A549 (cell line): ENCODE results near the gene RNF43. TPM values are rescaled to one million over a fixed set of nuclear protein-coding genes. Genes with fewer than 3 reads are reported as not detected.

ENCODE experiments used
- ATAC-seq, 2 experiments: fragments of 200-7000 bp in 1 of 2; fragments of >200 bp in 1 of 2; cut with Nextera tagmentation in 1 of 2; cut with Tn5 transposase in 1 of 2; 3 replicates each; pipeline versions ENCODE4 v1.8.0 to v1.9.1; 2018 to 2020; ENCODE audit warnings: mild to moderate bottlenecking in 1 of 2, moderate library complexity in 1 of 2
- CTCF ChIA-PET: fragments of 300-600 bp; sonication (Branson Sonifier 250); formaldehyde crosslinking; extraction: SDS; loops from one replicate; lab custom pipeline; 2021; ENCODE audit warnings: antibody characterized with exemption, inconsistent platforms; lab: Yijun Ruan, JAX
- POLR2A ChIA-PET: fragments of 350-600 bp; formaldehyde crosslinking; extraction: SDS; loops from one replicate; lab custom pipeline; 2021; ENCODE audit warnings: antibody characterized with exemption, inconsistent platforms; lab: Yijun Ruan, JAX
- DNase-seq, 2 experiments: peaks; one replicate each; pipeline versions ENCODE4 v3.0.0 to v3.0.0-alpha.2; 2011 to 2016; ENCODE audit warnings: low read depth in 1 of 2, low spot score in 1 of 2
- FAIRE-seq: peaks from 2 replicates; lab custom pipeline; 2011; peaks lifted over from hg19 to GRCh38; lab: Jason Lieb, UNC
- H3K27ac ChIP-seq, 2 experiments: fragments of >200 bp; sonication (Bioruptor Twin); formaldehyde crosslinking; 3 replicates each; pipeline ENCODE4 v1.5.1; 2016 to 2017
- H3K4me1 ChIP-seq: fragments of >200 bp; sonication (Bioruptor Twin); formaldehyde crosslinking; 3 replicates; pipeline ENCODE4 v1.6.1; 2016
- H3K4me2 ChIP-seq: fragments of >200 bp; sonication (Bioruptor Twin); formaldehyde crosslinking; 3 replicates; pipeline ENCODE4 v1.6.1; 2016
- H3K4me3 ChIP-seq: fragments of >200 bp; sonication (Bioruptor Twin); formaldehyde crosslinking; 3 replicates; pipeline ENCODE4 v1.5.1; 2016
- H3K9me3 ChIP-seq: fragments of >200 bp; sonication (Bioruptor Twin); formaldehyde crosslinking; 3 replicates; pipeline ENCODE4 v1.6.1; 2016
- BCL3 ChIP-seq: fragments of >200 bp; sonication (Bioruptor Twin); formaldehyde crosslinking; IDR thresholded peaks from 3 replicates; pipeline ENCODE4 v1.6.1; 2016
- BHLHE40 ChIP-seq: IDR thresholded peaks from 2 replicates; pipeline ENCODE4 v1.6.1; 2012; ENCODE audit warnings: low read depth, low read length, inconsistent platforms
- CBX8 ChIP-seq: fragments of 200-600 bp; sonication (generic); IDR thresholded peaks from 2 replicates; pipeline ENCODE4 v1.6.1; 2016
- CEBPB ChIP-seq, 2 experiments: fragments of >200 bp in 1 of 2; sonication (Bioruptor Twin) in 1 of 2; formaldehyde crosslinking in 1 of 2; IDR thresholded peaks; 2 replicates each; pipeline ENCODE4 v1.6.1; 2012 to 2016
- CHD4 ChIP-seq: fragments of 200-600 bp; sonication (generic); IDR thresholded peaks from 2 replicates; pipeline ENCODE4 v1.6.1; 2016; ENCODE audit warnings: antibody characterized with exemption, mild to moderate bottlenecking, borderline replicate concordance
- EP300 ChIP-seq, 2 experiments: fragments of >200 bp; sonication (Bioruptor Twin); formaldehyde crosslinking; IDR thresholded peaks; 2 replicates in 1 of 2; 3 replicates in 1 of 2; pipeline ENCODE4 v1.6.1; 2016 to 2017
- ESRRA ChIP-seq: fragments of 150-350 bp; IDR thresholded peaks from 2 replicates; pipeline ENCODE4 v1.6.1; 2014; ENCODE audit warnings: mild to moderate bottlenecking, low read length, borderline replicate concordance
- FOSL2 ChIP-seq, 2 experiments: fragments of 450-650 bp in 1 of 2; fragments of >200 bp in 1 of 2; sonication (Bioruptor Twin) in 1 of 2; formaldehyde crosslinking; IDR thresholded peaks; 2 replicates each; pipeline versions ENCODE4 v1.5.0 to v1.6.1; 2016 to 2020; ENCODE audit warnings: mild to moderate bottlenecking in 1 of 2, moderate library complexity in 1 of 2
- FOXS1 ChIP-seq: fragments of 250-450 bp; sonication (Bioruptor Pico); IDR thresholded peaks from 2 replicates; pipeline ENCODE4 v1.5.0; 2020; ENCODE audit warnings: mild to moderate bottlenecking, moderate library complexity
- GATA3 ChIP-seq: IDR thresholded peaks from 2 replicates; pipeline ENCODE4 v1.6.1; 2012; ENCODE audit warnings: borderline replicate concordance
- HDAC2 ChIP-seq: fragments of 200-600 bp; sonication (generic); IDR thresholded peaks from 2 replicates; pipeline ENCODE4 v1.6.1; 2016
- HES2 ChIP-seq: fragments of >200 bp; sonication (Bioruptor Twin); formaldehyde crosslinking; IDR thresholded peaks from 2 replicates; pipeline ENCODE4 v1.6.1; 2016
- HOXB5 ChIP-seq: fragments of 250-450 bp; sonication (Bioruptor Pico); IDR thresholded peaks from 2 replicates; pipeline ENCODE4 v1.5.0; 2020; ENCODE audit warnings: mild to moderate bottlenecking, moderate library complexity
- JUN ChIP-seq, 2 experiments: fragments of >200 bp; sonication (Bioruptor Twin); formaldehyde crosslinking; IDR thresholded peaks; 2 replicates in 1 of 2; 3 replicates in 1 of 2; pipeline ENCODE4 v1.6.1; 2016 to 2017
- JUNB ChIP-seq: fragments of >200 bp; sonication (Bioruptor Twin); formaldehyde crosslinking; IDR thresholded peaks from 2 replicates; pipeline ENCODE4 v1.6.1; 2016
- MAX ChIP-seq: IDR thresholded peaks from 2 replicates; pipeline ENCODE4 v1.6.1; 2012
- MAZ ChIP-seq: fragments of 150-350 bp; IDR thresholded peaks from 2 replicates; pipeline ENCODE4 v1.6.1; 2014; ENCODE audit warnings: antibody characterized with exemption, low read depth, low read length, borderline replicate concordance
- PBX3 ChIP-seq: IDR thresholded peaks from 2 replicates; pipeline ENCODE4 v1.6.1; 2012
- POLR2A ChIP-seq: IDR thresholded peaks from 2 replicates; pipeline ENCODE4 v1.6.1; 2012; ENCODE audit warnings: mild to moderate bottlenecking, low read length
- RAD21 ChIP-seq, 2 experiments: fragments of >200 bp in 1 of 2; sonication (Bioruptor Twin) in 1 of 2; formaldehyde crosslinking in 1 of 2; IDR thresholded peaks in 1 of 2; conservative IDR thresholded peaks in 1 of 2; 2 replicates in 1 of 2; 3 replicates in 1 of 2; pipeline ENCODE4 v1.6.1; 2012 to 2018; ENCODE audit warnings: inconsistent platforms in 1 of 2
- RFX5 ChIP-seq: fragments of 450-650 bp; IDR thresholded peaks from 2 replicates; pipeline ENCODE4 v1.7.1; 2014; ENCODE audit warnings: antibody characterized with exemption, mild to moderate bottlenecking, moderate library complexity
- ZC3H11A ChIP-seq: fragments of 450-650 bp; IDR thresholded peaks from 2 replicates; pipeline ENCODE4 v1.6.1; 2014; ENCODE audit warnings: antibody characterized with exemption, mild to moderate bottlenecking
- ZFP36 ChIP-seq: fragments of 450-650 bp; IDR thresholded peaks from 2 replicates; pipeline ENCODE4 v1.6.1; 2014; ENCODE audit warnings: borderline replicate concordance; ENCODE audit not compliant: partially characterized antibody
- ZNF302 ChIP-seq: fragments of 250-450 bp; sonication (Bioruptor Pico); IDR thresholded peaks from 2 replicates; pipeline ENCODE4 v1.9.0; 2021; ENCODE audit warnings: inconsistent platforms, mild to moderate bottlenecking, moderate library complexity
- ZSCAN20 ChIP-seq: fragments of 250-450 bp; sonication (Bioruptor Pico); IDR thresholded peaks from 2 replicates; pipeline ENCODE4 v1.8.0; 2022; ENCODE audit warnings: mild to moderate bottlenecking, moderate library complexity
- WGBS: methylation state at CpG from one replicate; pipeline ENCODE4 v1.1.6; 2017; ENCODE audit errors: missing lambda C conversion rate; 5-methylcytosine and 5-hydroxymethylcytosine counted together
- polyA plus RNA-seq, 4 experiments: library from polyadenylated mRNA; depleted of rRNA in 3 of 4; stranded (reverse); fragments of >200 nt; fragmentation: RNase III in 1 of 4; extraction: RNeasy Plus Mini Kit Qiagen cat#74134 plus additional on column Dnase treatment in 1 of 4; gene quantifications; 2 replicates in 3 of 4; 3 replicates in 1 of 4; pipeline ENCODE4 v1.2.3, GENCODE V29; 2011 to 2017
- TF ChIP-seq, protein P1 (sequence below): fragments of 150-350 bp; IDR thresholded peaks from 2 replicates; pipeline ENCODE4 v1.6.1; 2014; ENCODE audit warnings: low read depth, mild to moderate bottlenecking, low read length
- TF ChIP-seq, protein P2 (sequence below): fragments of >200 bp; sonication (Bioruptor Twin); formaldehyde crosslinking; IDR thresholded peaks from 3 replicates; pipeline ENCODE4 v1.5.1; 2016

RNF43 gene
- polyA plus RNA-seq, 2 of the 4 experiments (the other 2 are of a cell fraction): 2.5 to 6.6 TPM

DNA sequence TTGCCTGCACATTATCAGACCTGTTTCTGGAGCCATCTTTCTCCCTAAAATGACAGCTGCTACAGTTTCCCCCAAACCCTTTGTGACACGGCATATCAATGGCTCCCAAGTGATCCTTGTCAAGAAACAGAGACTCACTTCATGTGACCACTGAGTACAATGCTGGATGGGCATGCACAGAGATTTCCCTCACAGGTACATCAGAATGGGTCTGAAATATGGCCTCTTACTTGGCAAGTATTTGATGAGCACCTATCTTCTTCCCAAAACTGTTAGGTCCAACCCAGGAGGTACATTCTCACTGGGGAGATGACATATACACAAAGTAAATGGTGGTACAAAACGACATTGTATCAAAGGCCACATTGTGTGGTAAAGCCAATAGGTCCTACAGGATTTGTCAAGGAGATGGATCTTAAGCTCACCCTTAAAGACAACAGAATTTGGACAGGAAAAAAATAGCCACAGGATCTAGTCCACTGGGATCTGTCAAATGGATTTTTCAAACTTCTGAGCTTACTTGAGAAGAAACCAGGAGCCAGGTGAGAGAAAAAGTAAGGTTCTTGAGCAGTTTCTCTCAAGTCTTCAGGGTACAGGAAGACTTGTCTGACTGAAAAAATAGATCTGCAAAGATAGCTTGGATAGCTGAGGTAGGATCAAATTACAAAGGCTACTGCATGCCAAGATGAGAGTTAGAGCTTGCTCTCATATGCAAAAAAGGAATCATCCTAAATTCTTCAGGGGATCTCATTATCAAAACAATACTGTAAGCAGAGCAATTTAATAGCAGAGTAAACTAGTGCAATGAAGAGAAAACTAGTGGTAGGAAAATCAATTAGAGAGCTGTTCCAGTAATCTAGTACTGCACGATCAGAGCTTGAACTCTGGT is 28.8 kb downstream of the RNF43 start:
- ChIA-PET POLR2A (interaction anchor here (2.9 kb wide), 1 partner anchor 36 kb away, joined by 20 read pairs; the partner anchor contains the start of gene SUPT4H1), CTCF (interaction anchor here (1.2 to 5.5 kb wide), 4 partner anchors 10 to 84 kb away, joined by 3 to 24 read pairs (median 14); partner anchors contain the start of gene RNF43)
- no peaks in the 10 kb centered on the region for H3K9me3 ChIP-seq
- peaks cover 81% of the 10 kb centered on the region for H3K4me1 ChIP-seq
- DNase-seq (no peak), ATAC-seq (no peak), FAIRE-seq (peak; percentile 23)
- TF ChIP-seq RAD21 (conservative IDR thresholded peaks at IDR 0.05 in 1 of 2, IDR thresholded peaks at IDR 0.05 in 1 of 2) (no peak), POLR2A (no peak), GATA3 (0 out of 2 replicates have a peak, but pooled peaks have one; percentile 10), ZNF302 (CRISPR knock-in tag) (no peak), ZSCAN20 (CRISPR knock-in tag) (no peak), CHD4 (no peak), HES2 (no peak), ZC3H11A (0 out of 2 replicates have a peak, but pooled peaks have one; percentile 1)
- H3K4me3 ChIP-seq: no peak overlapping the region
- peak overlapping the region; percentile 71 to 74 for H3K27ac ChIP-seq
- 69% methylated on average over 3 of the region's 3 CpGs for WGBS
- peak overlapping the region; percentile 64 for H3K4me2 ChIP-seq

- Histone ChIP-seq H3K27ac (peak overlapping the region; percentile 71 to 74), H3K9me3 (no peaks in the 10 kb centered on the region), H3K4me3 (no peak overlapping the region), H3K4me1 (peaks cover 88% of the 10 kb centered on the region), H3K4me2 (peak overlapping the region; percentile 64)
- POLR2A ChIA-PET: interaction anchor here (2.9 kb wide), 1 partner anchor 36 kb away, joined by 20 read pairs; the partner anchor contains the start of gene SUPT4H1
- ATAC-seq (no peak), DNase-seq (peak in 1 of 2 experiments; percentile 39), FAIRE-seq (peak; percentile 7)
- CTCF ChIA-PET: interaction anchor here (0.6 to 5.5 kb wide), 4 partner anchors 9 to 108 kb away, joined by 3 to 24 read pairs (median 10); partner anchors contain the start of gene RNF43
- no peak for TF ChIP-seq BHLHE40
- TF ChIP-seq ZFP36: no peak
- peak; percentile 64 to 84; a peak in 4 of 5 replicates for TF ChIP-seq JUN (IDR thresholded peaks at IDR 0.05)
- TF ChIP-seq CEBPB (IDR thresholded peaks at IDR 0.05): 0 out of 4 replicates have a peak, but pooled peaks of 1 of the 2 experiments have one; percentile 18
- TF ChIP-seq FOSL2 (IDR thresholded peaks at IDR 0.05): peak; percentile 45; the same call in 1 of the 2 replicates
- peak; percentile 33; the same call in 1 of the 2 replicates for TF ChIP-seq FOSL2 (CRISPR knock-in tag; IDR thresholded peaks at IDR 0.05)
- no peak for TF ChIP-seq ZNF302 (CRISPR knock-in tag)
- TF ChIP-seq EP300 (IDR thresholded peaks at IDR 0.05): peak; percentile 55 to 75; a peak in 3 of 5 replicates
- no peak for TF ChIP-seq PBX3
- TF ChIP-seq JUNB: peak; percentile 69
- peak; percentile 61; the same call in 1 of the 3 replicates for TF ChIP-seq BCL3
- TF ChIP-seq GATA3: peak; percentile 97
- no peak for TF ChIP-seq CBX8
- 0% methylated on average over 1 of the region's 1 CpG for WGBS
Measured at GRCh38 chr17:58387834-58388233, 29.5 kb downstream of the RNF43 start.

DNA sequence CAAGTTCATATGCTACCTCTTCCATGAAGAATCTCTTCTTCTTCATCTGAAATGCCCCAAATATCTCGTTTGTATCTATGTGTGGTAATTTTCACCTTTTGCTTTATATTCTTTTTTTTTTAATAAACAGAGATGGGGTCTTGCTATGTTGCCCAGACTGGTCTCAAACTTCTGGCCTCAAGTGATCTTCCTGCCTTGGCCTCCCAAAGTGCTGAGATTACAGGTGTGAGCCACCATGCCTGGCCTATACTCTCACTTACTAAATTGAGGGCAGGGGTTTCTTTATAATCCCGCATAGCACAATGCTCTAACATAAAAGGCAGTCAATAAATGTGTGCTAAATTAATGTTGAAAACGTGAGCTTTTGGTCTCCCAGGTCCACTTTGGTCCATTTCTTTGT is 30.6 kb downstream of the RNF43 start:
- FAIRE-seq: no peak
- H3K4me3 ChIP-seq: no peak overlapping the region
- no peak for ATAC-seq
- TF ChIP-seq ESRRA (no peak), MAX (no peak), HOXB5 (no peak), GATA3 (no peak), POLR2A (no peak), CHD4 (no peak), FOXS1 (CRISPR knock-in tag) (no peak), MAZ (no peak), RFX5 (no peak), HDAC2 (no peak)
- TF ChIP-seq, protein P1, sequence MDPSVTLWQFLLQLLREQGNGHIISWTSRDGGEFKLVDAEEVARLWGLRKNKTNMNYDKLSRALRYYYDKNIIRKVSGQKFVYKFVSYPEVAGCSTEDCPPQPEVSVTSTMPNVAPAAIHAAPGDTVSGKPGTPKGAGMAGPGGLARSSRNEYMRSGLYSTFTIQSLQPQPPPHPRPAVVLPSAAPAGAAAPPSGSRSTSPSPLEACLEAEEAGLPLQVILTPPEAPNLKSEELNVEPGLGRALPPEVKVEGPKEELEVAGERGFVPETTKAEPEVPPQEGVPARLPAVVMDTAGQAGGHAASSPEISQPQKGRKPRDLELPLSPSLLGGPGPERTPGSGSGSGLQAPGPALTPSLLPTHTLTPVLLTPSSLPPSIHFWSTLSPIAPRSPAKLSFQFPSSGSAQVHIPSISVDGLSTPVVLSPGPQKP: no peak
- TF ChIP-seq, protein P2, sequence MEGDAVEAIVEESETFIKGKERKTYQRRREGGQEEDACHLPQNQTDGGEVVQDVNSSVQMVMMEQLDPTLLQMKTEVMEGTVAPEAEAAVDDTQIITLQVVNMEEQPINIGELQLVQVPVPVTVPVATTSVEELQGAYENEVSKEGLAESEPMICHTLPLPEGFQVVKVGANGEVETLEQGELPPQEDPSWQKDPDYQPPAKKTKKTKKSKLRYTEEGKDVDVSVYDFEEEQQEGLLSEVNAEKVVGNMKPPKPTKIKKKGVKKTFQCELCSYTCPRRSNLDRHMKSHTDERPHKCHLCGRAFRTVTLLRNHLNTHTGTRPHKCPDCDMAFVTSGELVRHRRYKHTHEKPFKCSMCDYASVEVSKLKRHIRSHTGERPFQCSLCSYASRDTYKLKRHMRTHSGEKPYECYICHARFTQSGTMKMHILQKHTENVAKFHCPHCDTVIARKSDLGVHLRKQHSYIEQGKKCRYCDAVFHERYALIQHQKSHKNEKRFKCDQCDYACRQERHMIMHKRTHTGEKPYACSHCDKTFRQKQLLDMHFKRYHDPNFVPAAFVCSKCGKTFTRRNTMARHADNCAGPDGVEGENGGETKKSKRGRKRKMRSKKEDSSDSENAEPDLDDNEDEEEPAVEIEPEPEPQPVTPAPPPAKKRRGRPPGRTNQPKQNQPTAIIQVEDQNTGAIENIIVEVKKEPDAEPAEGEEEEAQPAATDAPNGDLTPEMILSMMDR: no peak
- peak overlapping the region; percentile 71 to 74; a peak in 5 of 6 replicates for H3K27ac ChIP-seq
- ChIA-PET POLR2A (no interaction called here), CTCF (interaction anchor here (1.5 to 1.9 kb wide), 2 partner anchors 13 to 16 kb away, joined by 5 to 6 read pairs; no protein-coding TSS in a partner anchor)
- H3K4me2 ChIP-seq: no peak overlapping the region
- H3K4me1 ChIP-seq: peaks cover 88% of the 10 kb centered on the region
- no peaks in the 10 kb centered on the region for H3K9me3 ChIP-seq
- 78% methylated on average over 3 of the region's 3 CpGs for WGBS
- no peak for DNase-seq
